MM.1S (cell line): Measurements from ENCODE around the gene VENTX.
A peak's percentile ranks its signal among the peaks of the same experiment; 100 is the strongest.

Experiments
- DNase-seq: peaks from one replicate; pipeline ENCODE4 v3.0.0-alpha.2; 2015
- H2AFZ ChIP-seq: fragments of 300-600 bp; sonication (generic); 2 replicates; pipeline ENCODE4 v1.6.0; 2016; ENCODE audit warnings: antibody characterized with exemption, low read length
- H3F3A ChIP-seq: fragments of 300-600 bp; sonication (generic); 2 replicates; pipeline ENCODE4 v1.6.1; 2016; ENCODE audit warnings: mild to moderate bottlenecking, antibody characterized with exemption, low read length, moderate library complexity, mixed read lengths; ENCODE audit not compliant: insufficient read depth
- H3K27ac ChIP-seq: fragments of 300-600 bp; sonication (generic); 2 replicates; pipeline ENCODE4 v1.5.1; 2016; ENCODE audit warnings: mild to moderate bottlenecking, low read length
- H3K27me3 ChIP-seq: fragments of 300-600 bp; sonication (generic); replicated peaks from 2 replicates; pipeline ENCODE4 v1.6.0; 2016; ENCODE audit warnings: low read length; ENCODE audit not compliant: insufficient read depth
- H3K36me3 ChIP-seq: fragments of 300-600 bp; sonication (generic); replicated peaks from 2 replicates; pipeline ENCODE4 v1.6.1; 2016; ENCODE audit warnings: mild to moderate bottlenecking, low read length, mixed read lengths; ENCODE audit not compliant: insufficient read depth
- H3K4me1 ChIP-seq: fragments of 300-600 bp; sonication (generic); 2 replicates; pipeline ENCODE4 v1.6.1; 2016; ENCODE audit warnings: low read length, mixed read lengths
- H3K4me2 ChIP-seq: fragments of 300-600 bp; sonication (generic); 2 replicates; pipeline ENCODE4 v1.6.0; 2016; ENCODE audit warnings: low read depth, low read length
- H3K4me3 ChIP-seq: fragments of 300-600 bp; sonication (generic); 2 replicates; pipeline ENCODE4 v1.5.1; 2016; ENCODE audit warnings: low read length, mixed read lengths
- H3K79me2 ChIP-seq: fragments of 300-600 bp; sonication (generic); 2 replicates; pipeline ENCODE4 v1.6.1; 2016; ENCODE audit warnings: mixed run types, low read length, mixed read lengths
- H3K9ac ChIP-seq: fragments of 300-600 bp; sonication (generic); 2 replicates; pipeline ENCODE4 v1.6.1; 2016; ENCODE audit warnings: low read length, mixed read lengths
- H3K9me2 ChIP-seq: fragments of 300-600 bp; sonication (generic); replicated peaks from 2 replicates; pipeline ENCODE4 v1.6.1; 2016; ENCODE audit warnings: mild to moderate bottlenecking, low read length, mixed read lengths; ENCODE audit not compliant: insufficient read depth
- H3K9me3 ChIP-seq: fragments of 300-600 bp; sonication (generic); replicated peaks from 2 replicates; pipeline ENCODE4 v1.6.1; 2016; ENCODE audit warnings: mild to moderate bottlenecking, low read length, mixed read lengths; ENCODE audit not compliant: insufficient read depth
- H4K20me1 ChIP-seq: fragments of 300-600 bp; sonication (generic); 2 replicates; pipeline ENCODE4 v1.6.1; 2016; ENCODE audit warnings: mild to moderate bottlenecking, low read length, moderate library complexity, mixed read lengths; ENCODE audit not compliant: insufficient read depth
- EZH2 ChIP-seq: fragments of 300-600 bp; sonication (generic); optimal IDR thresholded peaks from 2 replicates; pipeline ENCODE3; 2017; ENCODE audit warnings: low read depth, mild to moderate bottlenecking, antibody characterized with exemption, low read length, mixed read lengths
- EZH2phosphoT487 ChIP-seq: fragments of 300-600 bp; sonication (generic); IDR thresholded peaks from 2 replicates; pipeline ENCODE4 v1.6.1; 2018; ENCODE audit warnings: antibody characterized with exemption, low read length
- TF ChIP-seq, protein P1 (sequence below): fragments of 300-600 bp; sonication (generic); IDR thresholded peaks from 2 replicates; pipeline ENCODE4 v1.5.1; 2016; ENCODE audit warnings: antibody characterized with exemption, low read length, mixed read lengths

Gene VENTX

GRCh38 chr10:133283931-133284330 is 46.3 kb downstream of the VENTX start:
- Histone ChIP-seq H3K4me2 (no peak overlapping the region), H3K79me2 (no peaks in the 10 kb centered on the region), H3K27me3 (no peaks in the 10 kb centered on the region), H3K4me3 (no peak overlapping the region), H3K9ac (no peak overlapping the region), H3F3A (no peaks in the 10 kb centered on the region), H3K9me3 (no peaks in the 10 kb centered on the region), H2AFZ (no peak overlapping the region), H4K20me1 (no peaks in the 10 kb centered on the region), H3K27ac (no peak overlapping the region), H3K4me1 (peaks cover 5% of the 10 kb centered on the region), H3K36me3 (peaks cover 6% of the 10 kb centered on the region; the same call in 1 of the 2 replicates), H3K9me2 (no peaks in the 10 kb centered on the region)
- DNase-seq, result no peak
- no peak for TF ChIP-seq EZH2
- TF ChIP-seq, protein P1, sequence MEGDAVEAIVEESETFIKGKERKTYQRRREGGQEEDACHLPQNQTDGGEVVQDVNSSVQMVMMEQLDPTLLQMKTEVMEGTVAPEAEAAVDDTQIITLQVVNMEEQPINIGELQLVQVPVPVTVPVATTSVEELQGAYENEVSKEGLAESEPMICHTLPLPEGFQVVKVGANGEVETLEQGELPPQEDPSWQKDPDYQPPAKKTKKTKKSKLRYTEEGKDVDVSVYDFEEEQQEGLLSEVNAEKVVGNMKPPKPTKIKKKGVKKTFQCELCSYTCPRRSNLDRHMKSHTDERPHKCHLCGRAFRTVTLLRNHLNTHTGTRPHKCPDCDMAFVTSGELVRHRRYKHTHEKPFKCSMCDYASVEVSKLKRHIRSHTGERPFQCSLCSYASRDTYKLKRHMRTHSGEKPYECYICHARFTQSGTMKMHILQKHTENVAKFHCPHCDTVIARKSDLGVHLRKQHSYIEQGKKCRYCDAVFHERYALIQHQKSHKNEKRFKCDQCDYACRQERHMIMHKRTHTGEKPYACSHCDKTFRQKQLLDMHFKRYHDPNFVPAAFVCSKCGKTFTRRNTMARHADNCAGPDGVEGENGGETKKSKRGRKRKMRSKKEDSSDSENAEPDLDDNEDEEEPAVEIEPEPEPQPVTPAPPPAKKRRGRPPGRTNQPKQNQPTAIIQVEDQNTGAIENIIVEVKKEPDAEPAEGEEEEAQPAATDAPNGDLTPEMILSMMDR, result no peak
- TF ChIP-seq EZH2phosphoT487, result no peak

- Histone ChIP-seq H3F3A (no peaks in the 10 kb centered on the region), H3K27ac (no peak overlapping the region), H4K20me1 (no peaks in the 10 kb centered on the region), H3K27me3 (no peaks in the 10 kb centered on the region), H3K79me2 (no peaks in the 10 kb centered on the region), H3K4me2 (no peak overlapping the region), H3K9me3 (no peaks in the 10 kb centered on the region), H3K36me3 (peaks cover 6% of the 10 kb centered on the region; the same call in 1 of the 2 replicates), H3K4me3 (no peak overlapping the region), H3K4me1 (no peaks in the 10 kb centered on the region), H2AFZ (no peak overlapping the region), H3K9ac (no peak overlapping the region), H3K9me2 (no peaks in the 10 kb centered on the region)
- TF ChIP-seq EZH2 (no peak), EZH2phosphoT487 (no peak)
- TF ChIP-seq, protein P1, result no peak
- peak; percentile 5 for DNase-seq
Measured at GRCh38 chr10:133285217-133285616, 47.6 kb downstream of the VENTX start.

DNA sequence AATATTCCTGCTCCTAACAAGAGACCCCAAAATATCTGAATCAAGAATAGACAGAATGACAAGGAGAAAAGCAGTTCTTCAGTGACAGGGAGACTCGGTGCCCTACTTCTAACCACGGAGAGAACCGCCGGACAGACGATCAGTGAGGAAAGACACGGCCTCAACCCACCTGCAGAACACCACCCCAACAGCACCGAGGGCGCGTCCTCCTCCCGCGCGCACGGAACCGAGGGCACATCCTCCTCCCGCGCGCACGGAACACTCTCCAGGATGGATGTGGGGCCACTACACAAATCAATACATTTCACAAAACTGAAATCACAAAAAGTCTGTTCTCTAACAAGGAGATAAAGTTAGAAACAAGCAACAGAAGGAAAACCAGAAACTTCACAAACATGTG is 48.7 kb downstream of the VENTX start:
- DNase-seq, result no peak
- peaks cover 6% of the 10 kb centered on the region; the same call in 1 of the 2 replicates for H3K36me3 ChIP-seq
- no peaks in the 10 kb centered on the region for H3F3A ChIP-seq

More for the DNA sequence above, 48.7 kb downstream of the VENTX start:
- no peak overlapping the region for H2AFZ ChIP-seq
- no peaks in the 10 kb centered on the region for H3K27me3 ChIP-seq
- H3K4me3 ChIP-seq, result no peak overlapping the region
- H3K9ac ChIP-seq, result no peak overlapping the region
- H3K27ac ChIP-seq, result no peak overlapping the region
- H3K4me2 ChIP-seq, result no peak overlapping the region
- H3K79me2 ChIP-seq, result no peaks in the 10 kb centered on the region
- H3K9me2 ChIP-seq, result no peaks in the 10 kb centered on the region
- TF ChIP-seq, protein P1, result no peak
- TF ChIP-seq EZH2, result no peak
- TF ChIP-seq EZH2phosphoT487, result no peak
- H3K4me1 ChIP-seq, result no peaks in the 10 kb centered on the region
- no peaks in the 10 kb centered on the region for H4K20me1 ChIP-seq
- H3K9me3 ChIP-seq, result no peaks in the 10 kb centered on the region
